Fibroblast of skin of right biceps (primary cell): Measurements from ENCODE around the gene MELTF.

Source experiments
- DNase-seq: peaks from one replicate; pipeline ENCODE4 v3.0.0-alpha.2; 2013

MELTF gene

GRCh38 chr3:196991581-196992460, 37.8 kb downstream of the MELTF start:
- no peak for DNase-seq

- DNase-seq = no peak
These were observed 39.0 kb downstream of the MELTF start for GRCh38 chr3:196990601-196991007.

GRCh38 chr3:196989721-196990262, 39.8 kb downstream of the MELTF start:
- DNase-seq = peak; percentile 30

GRCh38 chr3:196988241-196989029, 41.2 kb downstream of the MELTF start:
- no peak for DNase-seq

- DNase-seq = no peak
These were observed 42.6 kb downstream of the MELTF start for GRCh38 chr3:196987022-196987421.

GRCh38 chr3:196985954-196986885, 43.4 kb downstream of the MELTF start:
- no peak for DNase-seq

- DNase-seq = no peak
These were observed 44.3 kb downstream of the MELTF start for GRCh38 chr3:196985298-196985697.

- DNase-seq = no peak
These were observed 46.4 kb downstream of the MELTF start for GRCh38 chr3:196983186-196983585.

- no peak for DNase-seq
These were observed 48.0 kb downstream of the MELTF start for GRCh38 chr3:196981657-196982056.

- DNase-seq = peak; percentile 46
These were observed 50.1 kb downstream of the MELTF start for GRCh38 chr3:196979545-196979944.

- no peak for DNase-seq
These were observed 52.7 kb downstream of the MELTF start for GRCh38 chr3:196976941-196977340.

- no peak for DNase-seq
These were observed 54.3 kb downstream of the MELTF start for GRCh38 chr3:196975349-196975748.

- DNase-seq = no peak
These were observed 55.0 kb downstream of the MELTF start for GRCh38 chr3:196974661-196975060.

- no peak for DNase-seq
These were observed 58.4 kb downstream of the MELTF start for GRCh38 chr3:196971094-196971698.

- no peak for DNase-seq
These were observed 59.0 kb downstream of the MELTF start for GRCh38 chr3:196970547-196971093.

- peak; percentile 49 for DNase-seq
These were observed 59.7 kb downstream of the MELTF start for GRCh38 chr3:196969660-196970546.

GRCh38 chr3:196969134-196969659, 60.4 kb downstream of the MELTF start:
- DNase-seq = peak; percentile 17

GRCh38 chr3:196968233-196969133, 61.1 kb downstream of the MELTF start, which contains the start of gene PIGZ:
TSS of gene PIGZ (minus strand) at chr3:196968833. CDS start at chr3:196952031, 16,802 bp downstream.
- DNase-seq = peak; percentile 35
